Activated CD8-positive, alpha-beta T cell treated with anti-CD3 and anti-CD28 coated beads for 36 hours (primary cell): ENCODE measurements around the gene SART1. TPM values are rescaled to one million over a fixed set of nuclear protein-coding genes. Genes with fewer than 3 reads are reported as not detected.

Experiments
- ATAC-seq: fragments of 200-7000 bp; cut with Tn5 transposase; one replicate; pipeline ENCODE4 v1.10.0; 2021; ENCODE audit warnings: mild to moderate bottlenecking, moderate library complexity
- CTCF ChIA-PET: fragments of 350-600 bp; sonication (Branson Sonifier 250); formaldehyde crosslinking; loops from one replicate; lab custom pipeline; 2021; ENCODE audit warnings: antibody characterized with exemption; lab: Charles Lee
- POLR2A ChIA-PET: fragments of 350-600 bp; sonication (Branson Sonifier 250); formaldehyde crosslinking; loops from one replicate; lab custom pipeline; 2021; ENCODE audit warnings: antibody characterized with exemption; lab: Charles Lee
- DNase-seq: peaks from one replicate; pipeline ENCODE4 v3.0.0-alpha.2; 2020
- H3K27ac Mint-ChIP-seq: one replicate; pipeline ENCODE4 v1.8.0; 2021; ENCODE audit warnings: mild to moderate bottlenecking, mixed read lengths
- H3K27me3 Mint-ChIP-seq: one replicate; pipeline ENCODE4 v1.8.0; 2021; ENCODE audit warnings: mixed read lengths
- H3K36me3 Mint-ChIP-seq: one replicate; pipeline ENCODE4 v1.8.0; 2021; ENCODE audit warnings: low read depth, mixed read lengths
- H3K4me1 Mint-ChIP-seq: one replicate; pipeline ENCODE4 v1.8.0; 2021; ENCODE audit warnings: low read depth, mixed read lengths
- H3K4me3 Mint-ChIP-seq: one replicate; pipeline ENCODE4 v1.8.0; 2021; ENCODE audit warnings: mild to moderate bottlenecking, moderate library complexity, mixed read lengths
- H3K9me3 Mint-ChIP-seq: one replicate; pipeline ENCODE4 v1.8.0; 2021; ENCODE audit warnings: mixed read lengths
- CTCF ChIP-seq: fragments of 200-600 bp; IDR thresholded peaks from one replicate; pipeline ENCODE4 v1.8.0; 2022; ENCODE audit warnings: antibody characterized with exemption, mild to moderate bottlenecking
- intact Hi-C: fragments of 100-400 bp; cut with micrococcal nuclease; formaldehyde crosslinking; loops from one replicate; pipeline ENCODE4 v1.10.0; 2022
- total RNA-seq, 2 experiments: library from RNA; stranded (reverse); gene quantifications; one replicate each; pipeline ENCODE4 v1.2.3, GENCODE V29; 2021

SART1 gene
- total RNA-seq, 2 experiments from 2014 or later = 58.3 to 63.9 TPM

- Mint-ChIP-seq H3K27ac (no peak overlapping the region), H3K4me3 (no peak overlapping the region), H3K36me3 (peaks cover 9% of the 10 kb centered on the region), H3K9me3 (no peaks in the 10 kb centered on the region), H3K4me1 (no peaks in the 10 kb centered on the region), H3K27me3 (no peaks in the 10 kb centered on the region)
- intact Hi-C loops = no loop called here
- ChIA-PET CTCF (no interaction called here), POLR2A (interaction anchor here (1.0 to 1.3 kb wide), 3 partner anchors 10 to 121 kb away, joined by 3 read pairs; no protein-coding TSS in a partner anchor)
- no peak for TF ChIP-seq CTCF
- DNase-seq (no peak), ATAC-seq (no peak)
Measured at GRCh38 chr11:65981972-65982823, 20.7 kb downstream of the SART1 start.

DNA sequence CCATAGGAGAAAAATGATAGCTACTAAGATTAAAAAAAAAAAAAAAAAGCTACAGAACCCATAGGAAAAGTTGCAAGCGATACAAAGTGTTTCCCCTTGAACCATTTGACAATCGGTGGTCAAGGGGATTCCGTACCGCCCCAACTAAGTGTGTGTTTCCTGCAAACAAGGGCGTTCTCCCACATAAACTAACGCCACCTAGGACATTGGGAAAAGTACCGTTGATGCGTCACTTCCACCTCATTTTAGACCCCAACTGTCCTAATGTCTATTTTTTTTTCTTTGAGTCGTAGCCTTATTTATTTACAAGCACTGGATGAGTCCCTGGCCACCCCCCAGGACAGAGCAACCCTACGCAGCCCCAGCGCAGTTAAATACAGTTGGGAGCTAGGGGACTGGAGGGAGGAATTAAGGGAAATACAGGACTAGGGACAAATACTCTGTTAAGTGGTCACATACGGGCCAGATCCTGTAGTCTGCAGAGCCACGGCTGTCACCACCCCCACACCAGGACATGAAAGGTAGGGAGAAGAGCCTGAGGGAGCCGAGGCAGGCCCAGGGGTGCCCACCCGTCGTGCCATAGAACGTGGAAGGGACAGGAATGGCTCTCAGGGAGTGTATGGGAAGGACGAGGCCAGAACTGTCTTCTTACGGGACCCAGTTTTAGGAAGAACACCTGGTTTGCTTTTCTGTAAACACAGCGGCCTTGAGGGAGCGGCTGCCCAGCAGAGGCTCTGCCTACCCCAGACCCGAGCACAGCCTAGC lies 21.5 kb downstream of the SART1 start:
- H3K36me3 Mint-ChIP-seq = peaks cover 6% of the 10 kb centered on the region
- H3K4me1 Mint-ChIP-seq = no peaks in the 10 kb centered on the region
- no peaks in the 10 kb centered on the region for H3K9me3 Mint-ChIP-seq
- TF ChIP-seq CTCF = no peak
- DNase-seq = no peak
- no peak overlapping the region for H3K27ac Mint-ChIP-seq
- POLR2A ChIA-PET = interaction anchor here (1.2 kb wide), 1 partner anchor 81 kb away, joined by 3 read pairs; no protein-coding TSS in a partner anchor
- no peaks in the 10 kb centered on the region for H3K27me3 Mint-ChIP-seq
- CTCF ChIA-PET = no interaction called here
- no peak for ATAC-seq
- H3K4me3 Mint-ChIP-seq = no peak overlapping the region
- intact Hi-C loops = no loop called here

DNA sequence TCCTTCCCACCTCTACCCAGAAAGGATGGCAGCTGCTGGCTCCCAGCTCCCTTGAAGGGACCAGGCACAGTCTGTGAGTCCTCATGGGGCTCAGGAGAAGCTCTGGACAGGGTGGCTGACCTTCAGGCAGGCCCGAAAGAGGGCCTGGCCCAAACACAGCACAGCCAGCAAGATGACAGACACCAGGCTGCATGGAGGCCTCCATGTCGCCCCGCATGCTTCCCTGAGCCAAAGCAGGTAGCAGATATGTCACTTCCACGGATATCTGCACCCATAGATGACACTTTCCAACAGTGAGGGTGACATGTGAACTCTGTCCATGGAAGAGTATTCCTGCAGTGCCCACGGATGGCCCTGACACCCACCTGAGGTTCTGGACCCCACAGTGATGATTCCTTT lies 22.1 kb downstream of the SART1 start:
- no peak for DNase-seq
- Mint-ChIP-seq H3K4me3 (no peak overlapping the region), H3K27me3 (no peaks in the 10 kb centered on the region), H3K9me3 (no peaks in the 10 kb centered on the region), H3K36me3 (peaks cover 6% of the 10 kb centered on the region), H3K27ac (no peak overlapping the region), H3K4me1 (no peaks in the 10 kb centered on the region)
- ATAC-seq = no peak
- ChIA-PET POLR2A (interaction anchor here (1.2 kb wide), 1 partner anchor 81 kb away, joined by 3 read pairs; no protein-coding TSS in a partner anchor), CTCF (no interaction called here)
- intact Hi-C loops = no loop called here
- no peak for TF ChIP-seq CTCF

DNA sequence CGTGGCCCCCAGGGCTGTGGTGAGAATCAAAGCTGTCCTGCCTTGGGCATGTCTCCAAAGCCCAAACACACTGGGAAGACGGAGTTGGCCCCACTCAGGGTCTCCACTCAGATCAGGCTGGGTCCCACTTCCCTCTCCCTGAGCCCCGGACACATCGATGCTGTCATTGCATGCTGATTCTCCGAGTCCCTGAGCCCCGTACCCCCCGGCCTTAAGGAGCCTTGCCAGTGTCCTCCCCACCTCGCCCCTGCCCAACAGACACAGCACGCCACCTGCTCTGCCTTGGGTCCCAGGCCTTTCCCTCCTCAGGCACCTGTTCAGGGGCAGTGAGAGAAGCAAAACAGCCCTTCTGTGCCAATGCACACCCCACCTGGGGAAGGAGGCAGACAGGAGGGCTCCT lies 25.8 kb downstream of the SART1 start:
- ChIA-PET POLR2A (interaction anchor here (1.4 kb wide), 1 partner anchor 96 kb away, joined by 4 read pairs; no protein-coding TSS in a partner anchor), CTCF (interaction anchor here (1.2 to 1.9 kb wide), 4 partner anchors 55 to 164 kb away, joined by 3 to 30 read pairs (median 15); partner anchors contain the start of genes CCDC85B and FIBP)
- ATAC-seq (no peak), DNase-seq (no peak)
- peaks cover 12% of the 10 kb centered on the region for H3K36me3 Mint-ChIP-seq
- H3K4me1 Mint-ChIP-seq = peaks cover 5% of the 10 kb centered on the region
- intact Hi-C loops = loop anchor here (5.0 kb wide), 1 partner anchor 100 kb away; the partner anchor contains the start of gene FIBP
- no peaks in the 10 kb centered on the region for H3K27me3 Mint-ChIP-seq
- H3K4me3 Mint-ChIP-seq = no peak overlapping the region
- H3K9me3 Mint-ChIP-seq = no peaks in the 10 kb centered on the region
- no peak for TF ChIP-seq CTCF
- no peak overlapping the region for H3K27ac Mint-ChIP-seq
